Ramos (cell line): ENCODE data around the gene SLC29A4.
"Not testable (repeated sequence)": the region's sequence is repeated elsewhere in the genome, so short reads cannot be mapped to it uniquely, and the experiment has no call there.

ENCODE experiments used
- in situ Hi-C: fragments of 300-500 bp; cut with MboI; formaldehyde crosslinking; loops from one replicate; pipeline ENCODE4 v1.14.3; 2022; ENCODE audit warnings: low sequenced_read_pairs; ENCODE audit not compliant: unreplicated experiment

SLC29A4 gene

GRCh38 chr7:5273831-5274405 is 8.8 kb upstream of the SLC29A4 start:
- in situ Hi-C loops = not testable (repeated sequence)

- in situ Hi-C loops = no loop called here
Observed at GRCh38 chr7:5274441-5274840, 8.3 kb upstream of the SLC29A4 start.

- in situ Hi-C loops = not testable (repeated sequence)
Observed at GRCh38 chr7:5274985-5275431, 7.7 kb upstream of the SLC29A4 start.

GRCh38 chr7:5275510-5275909 is 7.2 kb upstream of the SLC29A4 start:
- in situ Hi-C loops = not testable (repeated sequence)

- in situ Hi-C loops = not testable (repeated sequence)
Observed at GRCh38 chr7:5276123-5276522, 6.6 kb upstream of the SLC29A4 start.

- in situ Hi-C loops = no loop called here
Observed at GRCh38 chr7:5276611-5277010, 6.1 kb upstream of the SLC29A4 start.

GRCh38 chr7:5278766-5279165 is 4.0 kb upstream of the SLC29A4 start:
- in situ Hi-C loops = no loop called here

GRCh38 chr7:5279734-5280133 is 3.0 kb upstream of the SLC29A4 start:
- in situ Hi-C loops = loop anchor here (10.0 kb wide), 1 partner anchor 135 kb away; no protein-coding TSS in a partner anchor

- in situ Hi-C loops = loop anchor here (10.0 kb wide), 1 partner anchor 137 kb away; no protein-coding TSS in a partner anchor
Observed at GRCh38 chr7:5281598-5282500, 894 bp upstream of the SLC29A4 start.

- in situ Hi-C loops = loop anchor here (10.0 kb wide), 1 partner anchor 139 kb away; no protein-coding TSS in a partner anchor
Observed at GRCh38 chr7:5283421-5284303, 919 bp downstream of the SLC29A4 start.

GRCh38 chr7:5284304-5285281 is 1.9 kb downstream of the SLC29A4 start:
- in situ Hi-C loops = loop anchor here (10.0 kb wide), 1 partner anchor 140 kb away; no protein-coding TSS in a partner anchor

GRCh38 chr7:5286933-5287332 is 4.2 kb downstream of the SLC29A4 start:
- in situ Hi-C loops = loop anchor here (10.0 kb wide), 1 partner anchor 142 kb away; no protein-coding TSS in a partner anchor

- in situ Hi-C loops = loop anchor here (10.0 kb wide), 1 partner anchor 143 kb away; no protein-coding TSS in a partner anchor
Observed at GRCh38 chr7:5287373-5287772, 4.6 kb downstream of the SLC29A4 start.

- in situ Hi-C loops = loop anchor here (10.0 kb wide), 1 partner anchor 143 kb away; no protein-coding TSS in a partner anchor
Observed at GRCh38 chr7:5287802-5288201, 5.1 kb downstream of the SLC29A4 start.

- in situ Hi-C loops = loop anchor here (10.0 kb wide), 1 partner anchor 144 kb away; no protein-coding TSS in a partner anchor
Observed at GRCh38 chr7:5288560-5288959, 5.8 kb downstream of the SLC29A4 start.

- in situ Hi-C loops = loop anchor here (10.0 kb wide), 1 partner anchor 145 kb away; no protein-coding TSS in a partner anchor
Observed at GRCh38 chr7:5289355-5289754, 6.6 kb downstream of the SLC29A4 start.

- in situ Hi-C loops = no loop called here
Observed at GRCh38 chr7:5291301-5291700, 8.6 kb downstream of the SLC29A4 start.

GRCh38 chr7:5291711-5292335 is 9.1 kb downstream of the SLC29A4 start:
- in situ Hi-C loops = not testable (repeated sequence)
